Pons (tissue), 1 donor: ENCODE results near the gene HM13.
"Not testable (repeated sequence)": the region's sequence is repeated elsewhere in the genome, so short reads cannot be mapped to it uniquely, and the experiment has no call there.

Source experiments
- DNase-seq: peaks from one replicate; pipeline ENCODE4 v3.0.0-alpha.2; 2016; ENCODE audit warnings: low spot score

The HM13 gene, protein sequence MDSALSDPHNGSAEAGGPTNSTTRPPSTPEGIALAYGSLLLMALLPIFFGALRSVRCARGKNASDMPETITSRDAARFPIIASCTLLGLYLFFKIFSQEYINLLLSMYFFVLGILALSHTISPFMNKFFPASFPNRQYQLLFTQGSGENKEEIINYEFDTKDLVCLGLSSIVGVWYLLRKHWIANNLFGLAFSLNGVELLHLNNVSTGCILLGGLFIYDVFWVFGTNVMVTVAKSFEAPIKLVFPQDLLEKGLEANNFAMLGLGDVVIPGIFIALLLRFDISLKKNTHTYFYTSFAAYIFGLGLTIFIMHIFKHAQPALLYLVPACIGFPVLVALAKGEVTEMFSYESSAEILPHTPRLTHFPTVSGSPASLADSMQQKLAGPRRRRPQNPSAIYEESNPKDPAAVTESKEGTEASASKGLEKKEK

DNA sequence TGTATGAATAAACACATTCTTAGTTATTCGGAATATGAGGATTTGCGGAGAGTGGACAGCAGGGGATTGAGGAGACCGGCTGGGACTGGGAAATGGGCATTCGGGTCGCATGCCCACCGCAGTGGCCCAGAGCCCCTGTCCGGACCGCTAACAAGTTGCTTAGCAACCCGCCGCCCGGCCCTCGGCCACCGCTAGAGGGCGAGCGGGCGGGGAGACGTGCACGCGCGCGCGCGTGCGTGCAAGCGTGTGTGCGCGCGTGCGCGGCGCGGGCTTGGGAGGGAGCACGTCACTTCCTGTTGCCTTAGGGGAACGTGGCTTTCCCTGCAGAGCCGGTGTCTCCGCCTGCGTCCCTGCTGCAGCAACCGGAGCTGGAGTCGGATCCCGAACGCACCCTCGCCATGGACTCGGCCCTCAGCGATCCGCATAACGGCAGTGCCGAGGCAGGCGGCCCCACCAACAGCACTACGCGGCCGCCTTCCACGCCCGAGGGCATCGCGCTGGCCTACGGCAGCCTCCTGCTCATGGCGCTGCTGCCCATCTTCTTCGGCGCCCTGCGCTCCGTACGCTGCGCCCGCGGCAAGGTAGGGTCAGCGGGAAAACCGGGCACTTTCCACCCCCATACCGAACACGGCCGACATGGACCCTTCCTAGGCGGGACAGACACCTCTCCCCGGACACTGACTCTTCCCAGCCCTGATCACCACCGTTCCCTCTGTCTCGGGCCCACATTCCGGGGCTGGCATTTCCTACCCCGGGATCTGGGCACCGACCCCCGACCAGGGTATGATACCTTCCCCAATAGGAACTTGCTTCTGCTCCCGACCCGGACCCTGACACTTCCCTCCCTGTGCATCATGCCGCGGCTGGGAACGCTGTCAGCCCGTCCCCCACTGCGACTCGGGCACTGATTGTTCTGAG, at the start of gene HM13:
Gene HM13, plus strand, starts transcription at position 289 of the 918 bp plus-strand sequence. Its CDS starts 110 bp downstream, at position 399.
- DNase-seq, result peak; percentile 93

DNA sequence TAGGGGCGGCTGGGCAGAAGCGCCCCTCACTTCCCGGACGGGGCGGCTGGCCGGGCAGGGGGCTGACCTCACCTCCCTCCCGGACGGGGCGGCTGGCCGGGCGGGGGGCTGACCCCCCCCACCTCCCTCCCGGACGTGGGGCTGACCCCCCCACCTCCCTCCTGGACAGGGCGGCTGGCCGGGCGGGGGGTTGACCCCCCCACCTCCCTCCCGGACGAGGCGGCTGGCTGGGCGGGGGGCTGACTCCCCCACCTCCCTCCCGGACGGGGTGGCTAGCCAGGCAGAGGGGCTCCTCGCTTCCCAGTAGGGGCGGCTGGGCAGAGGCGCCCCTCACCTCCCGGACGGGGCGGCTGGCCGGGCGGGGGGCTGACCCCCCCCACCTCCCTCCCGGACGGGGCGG, 43.3 kb upstream of the HM13 start:
- DNase-seq, result not testable (repeated sequence)

DNA sequence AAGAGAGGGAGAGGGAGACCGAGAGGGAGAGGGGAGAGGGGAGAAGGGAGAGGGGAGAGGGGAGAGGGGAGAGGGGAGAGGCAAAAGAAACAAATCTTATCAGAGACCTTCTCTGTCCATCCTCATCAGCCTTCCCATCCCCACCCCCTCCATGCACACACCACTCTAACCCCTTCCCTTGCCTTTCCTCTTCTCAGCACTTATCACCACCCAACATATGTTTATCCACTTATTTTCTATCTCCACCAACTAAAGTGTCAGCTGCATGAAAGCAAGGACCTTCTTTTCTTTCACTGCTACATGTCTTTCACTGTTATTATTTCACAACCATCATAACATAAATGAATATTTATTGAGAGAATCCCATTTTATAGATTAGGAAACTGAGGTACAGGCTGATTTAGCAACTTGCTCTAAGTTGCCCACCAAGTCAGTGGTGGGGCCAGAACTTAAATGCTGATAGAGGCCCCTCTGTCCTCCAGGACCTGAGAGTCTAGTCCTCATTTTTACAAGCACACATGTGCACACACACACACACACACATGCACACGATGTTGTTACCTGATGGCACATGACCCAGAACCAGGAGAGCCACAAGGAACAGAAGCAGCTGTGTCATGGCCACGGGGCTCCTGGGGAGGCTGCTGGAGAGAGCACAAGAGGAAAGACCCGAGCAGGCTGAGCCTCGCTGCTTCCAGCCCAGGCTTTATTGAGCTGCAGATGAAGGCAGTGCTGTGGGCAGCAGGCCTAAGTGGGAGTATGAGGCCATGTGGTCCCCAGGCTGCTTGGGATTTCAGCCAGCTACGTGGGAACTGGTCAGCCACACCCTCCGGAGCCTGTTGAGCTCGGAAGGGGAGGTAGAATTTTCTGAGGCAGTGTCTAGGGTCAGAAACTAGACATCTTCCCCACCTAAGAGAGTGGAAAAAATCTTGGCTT, 41.6 kb upstream of the HM13 start:
- no peak for DNase-seq

DNA sequence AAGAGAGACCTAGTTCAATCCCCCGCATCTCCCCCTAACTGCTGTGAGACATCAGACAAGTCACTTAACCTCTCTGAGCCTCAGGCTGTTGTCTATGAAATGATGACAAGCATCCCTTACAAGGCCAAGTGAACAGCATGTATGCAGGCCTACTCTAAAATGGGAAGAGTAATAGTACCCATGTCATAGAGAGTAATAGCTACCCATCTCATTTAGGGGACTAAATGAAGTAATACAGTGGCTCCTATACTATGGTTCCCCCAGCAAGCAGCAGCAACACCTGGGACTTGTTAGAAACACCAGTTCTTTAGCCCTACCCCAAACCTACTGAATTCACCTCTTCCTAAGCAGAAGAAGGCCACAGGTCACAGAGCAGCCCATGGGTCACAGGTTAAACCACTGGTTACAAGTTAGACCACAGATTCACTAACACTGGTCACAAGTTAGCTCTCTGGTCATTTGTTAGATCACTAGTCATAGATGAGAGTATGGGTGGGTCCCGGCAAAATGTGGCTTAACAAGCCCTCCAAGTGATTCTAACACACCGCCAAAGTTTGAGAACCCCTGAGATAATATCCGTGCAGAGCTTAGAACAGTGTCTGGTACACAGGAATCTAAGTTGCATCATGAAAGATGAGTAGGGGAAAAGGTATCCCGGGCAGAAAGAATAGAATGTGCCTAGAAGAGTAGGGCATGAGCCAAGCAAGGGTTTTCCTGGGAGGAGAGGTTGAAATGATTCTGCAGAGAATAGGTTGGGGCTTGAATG, 40.7 kb upstream of the HM13 start:
- no peak for DNase-seq

DNA sequence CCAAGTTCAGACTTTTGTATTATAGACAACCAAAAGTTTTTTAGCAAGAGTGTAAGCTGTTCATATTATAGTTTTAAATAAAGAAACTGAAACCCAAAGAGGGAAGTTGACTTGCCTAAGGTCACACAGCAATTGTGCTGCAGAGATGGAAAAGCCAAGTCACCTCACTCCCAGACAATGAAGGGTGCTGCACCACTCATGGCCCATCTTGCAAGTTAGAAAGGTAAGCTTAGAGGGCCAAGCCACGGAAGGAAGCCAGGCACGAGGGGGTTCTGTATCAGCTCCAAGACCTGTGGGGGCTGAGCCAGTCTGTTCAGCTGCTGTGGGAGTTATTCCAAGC, 40.2 kb upstream of the HM13 start:
- no peak for DNase-seq

DNA sequence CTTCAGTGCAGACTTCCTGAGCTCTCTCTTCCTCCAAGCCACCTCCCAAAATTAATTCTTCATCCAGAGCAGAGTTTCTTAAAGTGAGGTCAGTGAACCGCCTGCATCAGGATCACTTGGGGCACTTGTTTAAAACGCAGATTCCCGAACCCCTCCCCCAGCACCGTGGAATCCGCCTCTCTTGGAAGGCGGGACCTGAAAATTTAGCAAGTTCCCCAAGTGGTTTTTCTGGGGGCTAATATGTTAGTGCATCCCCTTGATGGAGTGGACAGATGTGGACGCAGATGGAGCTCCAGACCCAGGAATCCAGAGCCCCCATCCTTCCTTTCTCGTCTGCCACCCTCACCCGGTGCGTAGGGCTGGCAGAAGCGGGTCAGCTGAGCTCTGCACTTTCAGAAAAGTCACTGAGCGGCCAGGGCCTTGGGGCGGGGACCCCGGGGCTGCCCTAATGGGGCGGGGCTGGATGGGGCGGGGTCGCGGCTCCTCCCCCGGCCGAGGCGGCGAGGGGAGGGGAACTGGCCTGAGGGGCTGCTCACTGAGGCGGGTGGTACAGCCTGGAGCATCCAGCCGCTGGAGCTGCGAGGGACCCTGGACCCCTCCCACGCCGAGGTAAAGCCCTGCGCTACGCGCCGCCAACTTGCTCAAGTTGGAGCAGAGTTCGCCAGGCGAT, 39.3 kb upstream of the HM13 start, which contains the start of the genes DEFB124 and REM1:
Gene DEFB124, minus strand, starts transcription at position 370 of the 670 bp plus-strand sequence. CDS start 2,114 bp downstream, outside the sequence.
Gene REM1, plus strand, starts transcription at position 531 of the 670 bp plus-strand sequence. CDS start 1,158 bp downstream, outside the sequence.
- no peak for DNase-seq

DNA sequence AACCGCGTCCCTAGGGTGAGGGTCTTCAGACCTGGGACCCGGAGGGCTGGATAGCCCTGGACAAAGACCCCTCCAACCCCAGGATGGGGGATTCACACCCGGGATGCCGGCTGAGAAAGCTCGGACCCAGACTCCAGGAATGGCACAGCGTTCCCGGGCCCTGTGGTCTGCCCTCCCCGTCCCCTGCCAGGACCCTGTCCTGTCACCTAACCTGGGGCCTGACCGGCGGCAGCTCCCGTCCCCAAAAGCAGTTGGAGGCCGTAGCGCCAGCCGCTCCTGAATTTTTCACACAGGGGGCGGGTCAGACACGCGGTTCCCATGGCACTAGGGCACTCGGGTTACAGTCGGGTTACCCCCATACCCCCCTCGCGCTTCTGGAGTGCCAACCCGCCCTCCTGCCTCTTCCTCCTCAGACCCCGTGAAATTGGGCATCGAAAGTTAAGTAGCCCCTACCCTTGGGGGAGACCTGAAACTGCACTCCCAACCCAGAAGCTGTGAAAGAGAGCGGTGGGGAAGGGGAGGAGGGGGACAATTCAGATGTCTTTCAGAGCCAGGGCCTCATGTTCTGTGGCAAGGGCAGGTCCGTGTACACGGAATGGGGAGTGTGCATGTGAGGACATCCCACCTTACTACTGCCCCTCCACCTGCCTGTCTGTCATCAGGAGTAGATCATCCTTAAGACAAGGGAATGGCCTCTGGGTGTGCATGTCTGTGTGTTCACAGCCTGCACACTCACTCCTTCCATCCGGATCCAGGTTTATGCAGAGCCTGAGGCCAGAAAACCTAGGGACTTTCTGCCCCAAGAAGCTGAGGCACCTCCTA, 38.6 kb upstream of the HM13 start:
- no peak for DNase-seq

DNA sequence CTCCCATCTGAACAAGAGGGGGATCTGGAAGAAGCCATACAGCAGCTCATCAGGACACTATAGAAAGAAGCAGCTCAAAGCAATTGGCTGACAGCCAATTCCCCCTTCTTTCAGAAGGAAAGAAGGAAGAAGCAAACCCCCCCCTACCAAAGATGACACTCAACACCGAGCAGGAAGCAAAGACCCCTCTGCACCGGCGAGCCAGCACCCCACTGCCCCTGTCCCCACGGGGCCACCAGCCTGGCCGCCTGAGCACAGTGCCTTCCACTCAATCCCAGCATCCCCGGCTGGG, 38.0 kb upstream of the HM13 start:
- DNase-seq, result no peak

DNA sequence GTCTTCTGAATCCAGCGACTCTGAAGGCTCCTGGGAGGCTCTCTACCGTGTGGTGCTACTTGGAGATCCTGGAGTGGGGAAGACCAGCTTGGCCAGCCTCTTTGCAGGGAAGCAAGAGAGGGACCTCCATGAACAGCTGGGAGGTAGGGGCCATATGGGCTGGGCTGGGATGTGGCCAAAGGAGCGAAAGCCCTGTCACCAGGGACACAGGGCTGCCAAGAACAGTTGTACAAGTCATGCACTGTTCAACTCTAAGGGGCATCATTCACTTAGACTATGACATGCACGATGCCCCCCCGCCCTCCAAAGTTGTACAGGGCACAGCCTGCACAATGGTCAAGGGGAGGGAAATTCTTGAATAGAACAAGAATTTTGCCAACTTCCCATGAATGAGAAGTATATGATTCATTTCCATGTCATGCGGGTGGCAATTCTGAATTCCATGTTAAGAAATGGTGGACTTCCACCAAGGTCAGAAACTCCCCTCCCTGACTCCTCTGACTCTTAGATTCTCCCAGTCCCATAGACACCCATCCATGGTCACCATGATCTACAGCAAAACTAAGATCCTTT, 37.5 kb upstream of the HM13 start:
- DNase-seq, result no peak

DNA sequence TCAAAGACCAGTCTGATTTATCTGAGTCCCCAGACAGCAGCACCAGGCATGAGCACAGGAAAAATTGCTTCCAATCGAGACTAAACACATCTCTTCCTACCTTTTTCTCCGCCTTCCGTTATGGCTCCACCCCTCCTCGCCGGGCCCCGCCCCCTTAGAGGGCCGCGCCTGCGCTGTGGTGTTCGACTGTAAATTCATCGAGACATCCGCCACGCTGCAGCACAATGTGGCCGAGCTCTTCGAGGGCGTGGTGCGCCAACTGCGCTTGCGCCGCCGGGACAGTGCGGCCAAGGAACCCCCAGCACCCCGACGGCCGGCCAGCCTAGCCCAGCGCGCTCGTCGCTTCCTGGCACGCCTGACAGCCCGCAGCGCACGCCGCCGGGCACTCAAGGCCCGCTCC, 30.2 kb upstream of the HM13 start:
- no peak for DNase-seq

DNA sequence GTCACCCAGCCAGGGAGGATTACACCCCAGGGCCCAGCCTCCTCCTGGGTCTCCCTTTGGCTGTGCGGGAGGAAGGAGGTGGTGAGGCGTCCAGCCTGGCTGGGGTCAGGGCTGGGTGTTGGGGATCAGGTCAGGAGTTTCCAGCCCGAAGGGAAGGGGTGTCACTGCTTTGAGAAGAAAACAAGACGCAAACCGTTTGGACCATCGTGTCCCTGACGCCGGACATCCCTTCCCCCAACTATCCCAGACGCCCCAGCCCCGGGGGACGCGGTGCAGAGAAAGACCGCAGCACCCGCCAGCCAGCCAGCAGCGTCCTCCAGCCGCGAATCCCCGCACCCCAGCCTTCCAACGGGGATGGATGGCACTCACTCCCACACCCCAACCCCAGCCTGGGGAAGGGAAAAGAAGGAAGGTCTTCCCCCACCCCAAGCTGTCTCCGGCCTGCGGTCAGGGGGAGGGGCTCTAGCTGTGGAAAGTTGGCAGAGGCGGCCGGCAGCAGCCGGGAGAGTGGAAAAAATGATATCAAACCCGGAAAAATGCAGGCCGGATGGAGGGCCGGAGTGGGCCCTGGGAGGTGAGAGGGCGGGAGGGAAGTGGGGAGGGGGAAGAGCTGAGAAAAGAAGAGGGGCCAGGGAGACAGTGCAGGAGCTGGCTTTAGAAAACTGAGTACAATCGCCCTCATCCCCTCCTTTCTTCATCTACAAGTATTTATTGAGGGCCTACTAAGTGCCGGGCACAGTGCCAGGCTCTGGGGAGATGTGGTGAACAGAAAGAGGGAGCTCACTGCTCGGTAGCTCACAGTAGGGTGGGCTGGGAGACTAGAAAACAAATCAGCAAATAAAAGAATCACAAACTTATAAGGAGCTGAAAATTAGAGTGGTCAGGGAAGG, 28.5 kb upstream of the HM13 start:
- no peak for DNase-seq

DNA sequence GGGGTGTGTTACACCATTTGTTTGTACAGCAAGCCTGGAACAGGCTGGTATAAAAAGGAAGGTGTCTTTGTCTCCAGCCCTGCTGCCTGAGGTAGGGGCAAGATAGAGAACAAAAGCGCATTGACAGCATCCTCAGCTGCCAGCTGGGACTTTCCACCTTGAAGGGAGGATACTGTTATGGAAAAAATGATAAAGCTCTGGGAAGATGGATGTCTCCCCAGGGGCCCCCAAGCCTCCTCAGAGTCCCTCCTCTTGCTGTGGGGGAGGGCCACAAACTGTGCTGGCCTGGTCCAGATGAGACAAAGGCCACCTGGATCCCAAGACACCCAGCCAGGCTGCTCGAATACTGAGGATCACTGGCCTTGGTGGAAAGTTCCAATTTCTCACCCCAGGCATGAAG, 26.1 kb upstream of the HM13 start:
- DNase-seq, result no peak

DNA sequence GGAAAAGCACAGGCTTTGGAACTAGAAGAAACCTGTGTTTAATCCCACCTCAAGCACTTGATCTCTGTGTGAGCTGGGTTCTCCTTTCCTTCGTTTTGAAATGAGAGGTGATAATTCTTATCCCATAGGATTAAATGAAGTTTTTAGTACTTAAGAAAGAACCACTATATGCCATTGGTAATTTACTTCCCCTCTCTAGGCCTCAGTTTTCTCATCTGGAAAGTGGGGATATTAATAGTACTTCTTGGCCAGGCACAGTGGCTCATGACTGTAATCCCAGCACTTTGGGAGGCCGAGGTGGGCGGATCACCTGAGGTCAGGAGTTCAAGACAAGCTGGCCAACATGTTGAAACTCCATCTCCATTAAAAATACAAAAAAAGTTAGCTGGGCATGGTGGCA, 25.1 kb upstream of the HM13 start:
- no peak for DNase-seq

DNA sequence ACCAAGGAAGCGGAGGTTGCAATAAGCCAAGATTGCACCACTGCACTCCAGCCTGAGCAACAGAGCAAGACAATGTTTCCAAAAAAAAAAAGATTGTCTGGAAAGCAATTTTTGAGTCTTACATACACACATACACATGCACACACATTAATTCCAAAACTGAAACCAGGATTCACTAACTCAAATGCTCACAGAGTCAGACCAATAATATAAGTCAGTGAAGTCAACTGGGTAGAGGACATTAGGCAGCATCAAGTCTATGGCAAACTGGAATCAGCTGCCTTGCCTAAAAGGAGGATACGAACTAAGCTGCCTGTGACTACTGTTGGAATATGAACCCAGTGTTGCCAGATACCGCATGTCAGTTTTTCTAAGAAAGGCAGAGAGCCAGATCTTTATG, 23.5 kb upstream of the HM13 start:
- DNase-seq, result no peak

DNA sequence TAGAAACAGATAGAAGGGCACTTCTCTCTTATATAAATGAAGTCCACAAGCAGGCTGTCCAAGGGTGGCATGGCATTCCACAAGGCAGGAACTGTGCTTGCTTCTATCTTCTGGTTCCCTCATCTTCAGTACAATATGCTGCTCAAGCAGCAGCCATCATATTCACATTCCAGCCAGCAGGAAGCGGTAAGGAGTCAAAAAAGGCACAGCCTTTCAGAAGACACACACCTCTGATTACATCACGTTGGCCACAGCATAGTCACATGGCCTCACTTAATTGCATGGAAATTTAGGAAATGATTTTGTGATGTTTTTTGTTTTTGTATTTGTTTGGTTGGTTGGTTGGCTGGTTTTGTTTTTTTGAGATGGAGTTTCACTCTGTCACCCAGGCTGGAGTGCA, 20.1 kb upstream of the HM13 start:
- DNase-seq, result no peak

DNA sequence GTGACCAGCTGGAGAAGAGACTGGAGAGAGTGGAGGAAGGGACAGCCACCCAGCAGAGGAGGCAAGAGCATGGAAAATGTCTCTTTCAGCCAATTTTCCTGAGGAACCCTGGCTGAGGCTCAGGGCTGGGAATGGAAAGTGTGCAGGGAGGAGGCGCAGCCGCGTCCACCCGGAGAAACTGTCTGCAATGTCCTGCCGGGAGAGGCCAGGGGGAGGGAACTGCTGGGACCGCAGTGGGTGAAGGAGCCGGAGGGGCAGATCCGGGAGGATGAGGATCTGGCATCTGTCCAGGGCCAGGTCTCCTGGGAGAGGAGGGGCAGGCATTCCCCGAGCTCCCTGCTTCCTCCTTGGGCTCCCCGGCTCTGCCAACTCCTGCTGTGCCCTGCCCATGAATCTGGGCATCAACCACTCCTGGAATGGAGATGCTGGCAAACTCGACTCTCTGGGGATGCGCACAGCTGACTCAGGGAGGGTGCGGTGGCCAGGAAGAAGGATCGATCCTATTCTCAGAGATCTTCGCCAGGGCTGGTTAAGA, 17.4 kb upstream of the HM13 start:
- DNase-seq, result no peak

DNA sequence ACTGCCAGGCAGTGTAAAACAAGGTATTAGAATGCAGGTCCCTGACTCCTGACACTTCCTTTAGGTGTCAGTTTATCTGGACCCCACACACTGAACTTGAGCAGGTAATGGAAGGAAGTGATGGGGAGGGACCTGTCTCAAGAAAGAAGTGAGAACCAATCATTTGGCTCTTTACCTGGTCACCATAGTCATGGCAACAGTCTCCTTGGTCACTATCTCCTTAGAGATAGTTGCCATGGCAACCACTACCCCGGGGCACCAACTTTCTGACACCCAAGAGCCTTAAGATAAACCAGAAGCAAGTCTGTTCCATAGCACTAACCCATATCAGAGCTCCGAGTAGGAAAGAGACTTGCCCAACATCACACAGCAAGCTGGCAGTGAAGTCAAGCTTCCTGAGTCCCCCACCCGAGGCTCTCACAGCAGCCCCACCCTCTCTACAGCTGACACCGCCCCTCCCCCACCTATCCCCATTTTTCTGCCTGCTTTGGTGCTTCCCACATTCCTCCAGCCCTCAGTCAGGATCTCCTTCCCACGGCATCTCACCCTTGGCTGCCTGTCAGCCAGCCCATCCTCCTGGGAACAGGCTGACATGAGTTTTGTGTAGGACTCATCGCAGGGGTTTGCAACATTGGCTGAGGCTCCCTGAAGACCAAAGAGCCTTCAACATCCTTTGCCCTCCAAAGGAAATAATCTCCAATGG, 16.3 kb upstream of the HM13 start:
- DNase-seq, result no peak
